Activated CD4-positive, CD25-positive, alpha-beta regulatory T cell treated with anti-CD3 and anti-CD28 coated beads, Interleukin-2, amount 50 U/mL, for 16 hours (primary cell): Measurements from ENCODE around the gene CATSPERD.

Source experiments
- DNase-seq: peaks from one replicate; pipeline ENCODE4 v3.0.0-alpha.2; 2020; ENCODE audit warnings: low read depth, low spot score

CATSPERD gene

GRCh38 chr19:5787409-5788182, 67.2 kb downstream of the CATSPERD start:
- no peak for DNase-seq

GRCh38 chr19:5788422-5788821, 68.0 kb downstream of the CATSPERD start:
- DNase-seq = no peak

GRCh38 chr19:5789351-5789761, 68.9 kb downstream of the CATSPERD start:
- no peak for DNase-seq

- no peak for DNase-seq
Observed at GRCh38 chr19:5789886-5790558, 69.6 kb downstream of the CATSPERD start.

GRCh38 chr19:5790559-5791520, 70.4 kb downstream of the CATSPERD start, which contains the start of gene DUS3L:
TSS of gene DUS3L (minus strand) at chr19:5791163. CDS start at chr19:5791141, 22 bp downstream.
- DNase-seq = peak; percentile 92

- DNase-seq = no peak
Observed at GRCh38 chr19:5792224-5792623, 71.8 kb downstream of the CATSPERD start.

GRCh38 chr19:5793188-5793587, 72.8 kb downstream of the CATSPERD start:
- no peak for DNase-seq

GRCh38 chr19:5795382-5795919, 75.0 kb downstream of the CATSPERD start:
- no peak for DNase-seq

GRCh38 chr19:5798244-5798643, 77.8 kb downstream of the CATSPERD start:
- no peak for DNase-seq

- DNase-seq = no peak
Observed at GRCh38 chr19:5799247-5800241, 79.1 kb downstream of the CATSPERD start.

GRCh38 chr19:5800361-5801270, 80.2 kb downstream of the CATSPERD start:
- DNase-seq = no peak

- DNase-seq = no peak
Observed at GRCh38 chr19:5801796-5802619, 81.6 kb downstream of the CATSPERD start.

GRCh38 chr19:5803441-5803751, 83.0 kb downstream of the CATSPERD start:
- DNase-seq = no peak

- DNase-seq = peak; percentile 78
Observed at GRCh38 chr19:5803752-5804515, 83.5 kb downstream of the CATSPERD start.

GRCh38 chr19:5804516-5805461, 84.4 kb downstream of the CATSPERD start, which contains the start of gene NRTN:
TSS of gene NRTN (plus strand) at chr19:5805067. CDS start at chr19:5824166, 19,099 bp downstream.
- DNase-seq = no peak

- DNase-seq = peak; percentile 36
Observed at GRCh38 chr19:5805462-5806132, 85.2 kb downstream of the CATSPERD start.
